Measurements from ENCODE around the gene CDH12.
"Not testable (repeated sequence)": the region's sequence is repeated elsewhere in the genome, so short reads cannot be mapped to it uniquely, and the experiment has no call there.

Gene CDH12

GRCh38 chr5:22109315-22109714 is 743.8 kb downstream of the CDH12 start:
- DNase-seq = no peak

- DNase-seq = no peak
Measured at GRCh38 chr5:22108545-22108944, 744.6 kb downstream of the CDH12 start.

- DNase-seq = no peak
Measured at GRCh38 chr5:22102823-22103359, 750.3 kb downstream of the CDH12 start.

DNA sequence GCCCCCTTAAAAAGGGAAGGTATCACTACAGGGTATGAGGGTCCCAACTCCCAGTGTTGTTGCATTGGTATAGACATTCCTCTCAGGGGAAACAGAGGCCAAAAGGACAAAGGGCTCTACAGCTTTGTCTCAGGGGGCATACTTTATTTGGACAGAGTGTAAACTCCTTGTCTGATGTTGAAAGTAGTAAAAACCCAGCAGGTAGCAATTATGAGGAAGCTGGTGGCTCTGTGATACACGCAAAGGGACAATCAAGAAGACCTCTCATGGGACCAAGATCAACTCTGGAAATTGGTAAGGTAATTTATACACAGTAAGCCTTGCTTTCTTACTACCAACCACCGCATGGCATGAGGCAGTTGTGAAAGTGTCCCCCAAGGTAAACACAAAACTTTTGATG is 764.6 kb downstream of the CDH12 start:
- DNase-seq = no peak

- no peak for DNase-seq
Measured at GRCh38 chr5:22079566-22079965, 773.6 kb downstream of the CDH12 start.

DNA sequence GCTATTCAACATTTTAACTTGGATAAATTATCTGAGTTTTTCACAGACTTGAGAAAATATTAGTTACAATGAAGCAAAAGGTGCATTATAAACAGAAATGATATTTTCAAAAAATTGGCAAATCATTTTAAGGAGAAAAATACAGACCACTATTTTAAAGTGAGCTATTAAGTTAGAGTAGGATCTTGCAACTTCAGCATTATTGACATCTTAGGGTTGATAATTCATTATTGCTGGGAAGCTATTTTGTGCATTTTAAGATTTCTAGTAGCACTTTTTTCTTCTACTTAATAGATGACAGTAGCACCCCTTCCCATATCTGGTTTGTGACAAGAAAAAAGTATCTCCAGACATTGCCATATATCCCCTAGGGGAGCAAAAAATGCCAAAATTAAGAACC is 774.1 kb downstream of the CDH12 start:
- no peak for DNase-seq

GRCh38 chr5:22076586-22076985 is 776.6 kb downstream of the CDH12 start:
- no peak for DNase-seq

GRCh38 chr5:22070186-22070728 is 782.9 kb downstream of the CDH12 start:
- no peak for DNase-seq

GRCh38 chr5:22063717-22064116 is 789.4 kb downstream of the CDH12 start:
- no peak for DNase-seq

DNA sequence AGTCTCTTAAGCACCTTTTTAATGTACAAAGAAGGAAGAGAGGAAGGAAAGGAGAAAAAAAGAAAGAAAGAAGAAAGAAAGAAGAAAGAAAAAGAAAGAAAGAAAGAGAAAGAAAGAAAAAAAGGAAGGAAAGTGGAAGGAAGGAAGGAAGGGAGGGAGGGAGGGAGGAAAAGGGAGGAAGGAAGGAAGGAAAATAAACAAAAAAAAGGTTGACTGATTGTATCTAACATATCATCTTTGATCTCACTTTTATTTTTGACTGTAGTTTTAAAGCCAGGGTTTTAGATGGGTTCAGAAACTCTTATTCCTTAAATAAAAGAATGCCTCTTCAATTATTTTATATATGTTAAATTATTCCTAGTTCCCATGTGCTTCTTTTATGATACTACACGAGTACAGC is 794.5 kb downstream of the CDH12 start:
- DNase-seq = no peak

DNA sequence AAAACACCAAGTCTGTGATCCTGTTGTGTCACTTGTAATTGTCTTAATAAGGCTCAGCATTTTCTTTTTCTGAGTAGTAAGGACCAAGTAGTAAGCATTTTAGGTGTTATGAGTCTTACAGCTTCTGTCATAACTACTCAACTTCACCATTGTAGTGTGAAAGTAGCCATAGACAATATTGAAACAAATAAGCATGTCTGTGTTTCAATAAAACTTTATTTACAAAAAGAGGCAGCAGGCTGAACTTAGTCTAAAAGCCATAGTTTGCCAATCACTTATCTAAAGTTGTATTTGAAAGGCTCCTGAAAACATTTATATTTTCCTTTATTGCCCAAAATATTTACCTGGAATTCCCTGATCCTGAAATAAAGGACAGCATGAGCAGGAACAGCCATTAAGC is 796.1 kb downstream of the CDH12 start:
- DNase-seq = no peak

- DNase-seq = no peak
Measured at GRCh38 chr5:22056601-22057000, 796.5 kb downstream of the CDH12 start.

DNA sequence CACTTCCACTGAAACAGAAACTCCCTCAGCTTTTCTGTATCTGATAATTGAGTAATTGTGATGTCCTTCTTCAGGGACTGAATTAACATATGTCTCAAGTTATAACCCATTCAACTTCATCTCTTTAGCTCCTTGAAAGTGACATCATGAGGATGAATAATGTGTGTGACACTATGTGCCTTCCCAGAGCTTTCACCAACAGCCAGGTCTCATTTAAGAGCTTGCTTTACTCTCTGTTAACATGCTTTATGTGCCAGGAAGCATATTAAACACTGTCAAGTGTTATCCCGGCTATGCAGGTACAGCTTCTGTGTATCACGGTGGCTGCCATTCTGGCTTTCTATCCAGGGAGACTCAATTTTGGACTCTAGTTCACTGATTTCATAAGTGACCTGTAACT is 799.9 kb downstream of the CDH12 start:
- no peak for DNase-seq

- DNase-seq = no peak
Measured at GRCh38 chr5:22051881-22052280, 801.3 kb downstream of the CDH12 start.

DNA sequence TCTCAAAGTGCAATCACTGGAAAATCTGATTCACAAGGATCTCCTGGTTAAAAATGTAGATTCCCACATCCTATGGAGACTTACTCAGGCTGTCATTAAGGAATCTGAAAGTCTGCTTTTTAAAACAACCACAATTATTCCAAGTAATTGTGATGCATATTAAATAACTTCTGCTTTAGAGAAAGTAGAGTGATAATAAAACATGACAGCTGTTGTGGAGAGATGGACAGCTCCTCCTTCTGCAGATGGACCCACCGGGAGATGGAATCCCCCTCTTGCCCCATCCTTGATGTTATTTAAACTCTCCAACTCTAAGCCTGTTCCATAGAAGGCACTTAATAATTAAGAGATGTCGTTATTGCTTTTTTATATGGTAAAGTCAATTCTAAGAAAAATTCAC is 802.2 kb downstream of the CDH12 start:
- DNase-seq = no peak

DNA sequence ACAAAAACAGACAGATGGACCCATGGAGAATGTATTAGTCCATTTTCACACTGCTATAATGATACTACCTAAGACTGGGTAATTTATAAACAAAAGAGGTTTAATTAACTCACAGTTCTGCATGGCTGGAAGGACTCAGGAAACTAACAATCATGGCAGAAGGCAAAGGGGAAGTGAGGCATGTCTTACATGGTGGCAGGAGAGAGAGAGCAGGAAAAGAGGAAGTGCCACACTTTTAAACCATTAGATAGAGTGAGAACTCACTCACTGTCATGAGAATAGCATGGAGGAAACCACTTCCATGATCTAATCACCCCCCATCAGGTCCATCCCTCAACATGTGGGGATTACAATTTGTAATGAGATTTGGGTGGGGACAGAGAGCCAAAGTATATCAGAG is 808.9 kb downstream of the CDH12 start:
- DNase-seq = no peak

GRCh38 chr5:22036061-22036460 is 817.1 kb downstream of the CDH12 start:
- no peak for DNase-seq

- DNase-seq = no peak
Measured at GRCh38 chr5:22033066-22033465, 820.1 kb downstream of the CDH12 start.

DNA sequence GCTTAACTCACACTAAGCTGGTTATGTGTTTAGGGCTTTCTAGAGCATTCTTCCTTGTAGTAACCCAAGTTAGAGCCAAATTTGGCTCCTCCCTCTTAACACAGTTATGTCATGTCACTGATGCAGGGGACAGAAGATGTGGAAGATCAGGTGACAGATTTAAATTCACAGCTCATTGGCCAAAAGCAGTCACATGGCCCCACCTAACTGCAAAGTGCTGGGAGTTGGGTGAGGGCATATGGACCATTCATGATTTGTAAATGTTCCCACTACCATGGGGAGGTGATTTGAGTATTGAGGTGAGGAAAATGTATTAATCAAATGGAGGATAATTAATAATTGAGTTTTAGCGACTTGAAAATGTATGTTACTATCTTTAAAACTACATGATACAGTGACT is 829.4 kb downstream of the CDH12 start:
- DNase-seq = no peak

DNA sequence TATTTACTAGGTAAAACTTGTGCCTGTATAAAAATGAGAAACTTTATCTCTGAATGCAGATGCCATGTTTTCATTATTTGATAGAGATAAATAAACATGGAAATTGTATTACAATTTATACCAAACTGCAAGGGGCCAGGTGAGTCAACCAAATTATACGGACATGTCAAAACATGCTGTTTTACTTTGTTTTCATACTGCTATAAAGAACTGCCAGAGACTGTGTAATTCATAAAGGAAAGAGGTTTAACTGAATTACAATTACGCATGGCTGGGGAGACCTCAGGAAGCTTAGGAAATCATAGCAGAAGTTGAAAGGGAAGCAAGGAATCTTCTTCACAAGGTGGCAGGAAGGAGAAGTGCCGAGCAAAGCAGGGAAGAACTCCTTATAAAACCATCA is 840.3 kb downstream of the CDH12 start:
- not testable (repeated sequence) for DNase-seq

DNA sequence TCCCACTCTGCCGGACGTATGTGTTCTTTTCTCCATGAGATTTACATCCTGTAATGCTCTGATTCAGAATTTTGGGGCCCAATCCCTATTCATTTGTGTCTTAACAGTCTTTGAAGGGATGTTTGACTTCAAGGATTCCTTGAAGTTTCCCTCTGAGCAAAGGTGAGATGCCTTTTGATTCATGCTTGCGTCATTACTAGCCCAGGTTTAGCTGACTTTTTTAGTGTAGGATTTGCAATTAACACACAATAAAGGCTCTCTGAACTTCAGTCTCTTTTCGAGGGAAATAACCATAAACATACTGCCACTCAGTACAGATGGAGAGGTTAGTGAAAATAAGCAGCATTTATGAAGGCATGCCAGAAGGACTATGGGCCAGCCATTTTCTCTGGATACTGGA is 842.3 kb downstream of the CDH12 start:
- DNase-seq = not testable (repeated sequence)

GRCh38 chr5:22001097-22001496 is 852.0 kb downstream of the CDH12 start:
- not testable (repeated sequence) for DNase-seq

DNA sequence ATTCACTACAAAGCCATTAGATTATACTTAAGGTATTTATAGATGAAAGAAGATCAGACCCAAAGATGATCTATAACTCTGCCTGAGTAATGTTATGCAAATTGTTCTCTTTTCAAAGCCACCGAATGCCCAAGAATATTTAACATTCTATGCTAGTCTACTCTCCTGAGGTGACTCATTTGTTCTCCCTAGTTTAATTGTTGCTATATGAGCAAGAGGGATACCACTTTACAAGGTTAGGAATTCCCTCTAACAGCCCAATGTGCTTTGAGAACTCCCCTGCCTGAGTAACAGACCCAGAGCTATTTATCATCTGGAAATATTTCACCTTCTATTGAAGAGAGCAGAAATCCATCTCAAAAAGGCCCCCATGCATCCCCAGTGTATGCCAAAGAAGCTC is 867.3 kb downstream of the CDH12 start:
- DNase-seq = not testable (repeated sequence)

DNA sequence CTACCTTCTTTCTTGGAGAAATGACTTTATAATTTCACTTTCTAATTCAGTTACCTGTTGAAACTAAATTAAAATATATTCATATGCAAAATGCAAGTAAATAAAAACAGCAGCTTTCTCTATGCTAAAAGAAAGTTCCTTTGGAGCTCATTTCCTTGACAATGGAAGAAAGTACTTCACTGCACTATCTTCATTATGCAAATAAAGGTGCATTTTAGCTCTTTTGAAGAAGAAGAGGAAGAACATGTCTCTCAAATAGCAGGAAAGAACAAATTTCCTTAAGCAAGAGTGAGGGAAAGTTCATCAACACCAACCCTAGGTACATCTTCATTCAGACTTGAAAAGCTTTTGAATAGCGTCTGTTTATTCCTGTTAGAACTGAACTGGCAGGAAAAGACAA is 901.6 kb downstream of the CDH12 start:
- DNase-seq = not testable (repeated sequence)

DNA sequence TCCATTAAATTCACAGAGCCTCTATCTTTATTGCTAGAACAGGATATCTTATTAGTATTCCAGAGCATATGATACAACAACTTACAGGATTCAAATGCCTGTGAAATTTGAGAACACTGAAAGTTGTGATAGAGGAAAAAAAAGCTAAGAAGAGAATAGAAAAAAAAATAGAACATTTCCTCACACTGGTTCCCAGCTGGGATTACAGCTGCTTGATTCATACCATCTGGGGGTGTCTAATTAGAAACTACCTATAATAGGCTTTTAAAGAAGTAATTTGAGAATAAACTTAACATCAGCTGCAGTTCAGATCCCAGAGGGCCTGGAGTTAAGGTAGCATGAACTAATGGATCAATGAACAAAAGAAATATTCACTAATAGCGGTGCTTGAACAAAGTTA is 922.0 kb downstream of the CDH12 start:
- no peak for DNase-seq

All from DMS79 treated with DMSO at 0.1 percent for 48 hours (cell line).